Measurements from ENCODE around the gene SLC6A6.

The SLC6A6 gene

GRCh38 chr3:14371573-14372474, 30.6 kb upstream of the SLC6A6 start:
- in situ Hi-C loops (cut with HindIII; ENCODE audit: low sequenced_read_pairs), result no loop called here
- TF ChIP-seq CTCF (IDR thresholded peaks at IDR 0.05; ENCODE audit: low read depth, low read length, missing control alignments), result peak; percentile 7
- DNase-seq (ENCODE audit: low read depth), result no peak
- no peak overlapping the region for H3K4me3 ChIP-seq (ENCODE audit: low read depth, low read length)

- no peak for DNase-seq (ENCODE audit: low read depth)
- in situ Hi-C loops (cut with HindIII; ENCODE audit: low sequenced_read_pairs), result no loop called here
- H3K4me3 ChIP-seq (ENCODE audit: low read depth, low read length), result no peak overlapping the region
- no peak for TF ChIP-seq CTCF (IDR thresholded peaks at IDR 0.05; ENCODE audit: low read depth, low read length, missing control alignments)
Measured at GRCh38 chr3:14372587-14372986, 29.8 kb upstream of the SLC6A6 start.

GRCh38 chr3:14373753-14374376, 28.5 kb upstream of the SLC6A6 start:
- no peak overlapping the region for H3K4me3 ChIP-seq (ENCODE audit: low read depth, low read length)
- in situ Hi-C loops (cut with HindIII; ENCODE audit: low sequenced_read_pairs), result no loop called here
- TF ChIP-seq CTCF (IDR thresholded peaks at IDR 0.05; ENCODE audit: low read depth, low read length, missing control alignments), result no peak
- no peak for DNase-seq (ENCODE audit: low read depth)

GRCh38 chr3:14374444-14374883, 27.9 kb upstream of the SLC6A6 start:
- H3K4me3 ChIP-seq (ENCODE audit: low read depth, low read length), result no peak overlapping the region
- in situ Hi-C loops (cut with HindIII; ENCODE audit: low sequenced_read_pairs), result no loop called here
- DNase-seq (ENCODE audit: low read depth), result no peak
- no peak for TF ChIP-seq CTCF (IDR thresholded peaks at IDR 0.05; ENCODE audit: low read depth, low read length, missing control alignments)

GRCh38 chr3:14375192-14375591, 27.2 kb upstream of the SLC6A6 start:
- in situ Hi-C loops (cut with HindIII; ENCODE audit: low sequenced_read_pairs), result no loop called here
- TF ChIP-seq CTCF (IDR thresholded peaks at IDR 0.05; ENCODE audit: low read depth, low read length, missing control alignments), result no peak
- no peak for DNase-seq (ENCODE audit: low read depth)
- H3K4me3 ChIP-seq (ENCODE audit: low read depth, low read length), result no peak overlapping the region

- TF ChIP-seq CTCF (IDR thresholded peaks at IDR 0.05; ENCODE audit: low read depth, low read length, missing control alignments), result no peak
- in situ Hi-C loops (cut with HindIII; ENCODE audit: low sequenced_read_pairs), result no loop called here
- DNase-seq (ENCODE audit: low read depth), result no peak
- no peak overlapping the region for H3K4me3 ChIP-seq (ENCODE audit: low read depth, low read length)
Measured at GRCh38 chr3:14376348-14377043, 25.9 kb upstream of the SLC6A6 start.

All from astrocyte of the cerebellum (primary cell).